ENCODE measurements around the gene SEMA5B.

SEMA5B gene

GRCh38 chr3:122945230-122945629 is 82.3 kb downstream of the SEMA5B start:
- Histone ChIP-seq H3K9ac (ENCODE audit: low read length) (no peak overlapping the region), H3F3A (ENCODE audit: insufficient read depth, low read length) (no peaks in the 10 kb centered on the region), H3K36me3 (replicated peaks; ENCODE audit: insufficient read depth, low read length) (no peaks in the 10 kb centered on the region), H3K27ac (ENCODE audit: low read length) (no peak overlapping the region), H3K4me3 (ENCODE audit: low read length) (no peak overlapping the region), H3K9me3 (replicated peaks; ENCODE audit: insufficient read depth, low read length) (no peaks in the 10 kb centered on the region), H2AFZ (ENCODE audit: low read length) (no peak overlapping the region), H3K79me2 (ENCODE audit: low read length) (no peaks in the 10 kb centered on the region), H3K4me1 (ENCODE audit: low read length) (0 out of 2 replicates have a peak, but pooled peaks cover 3% of the 10 kb centered on the region), H3K9me2 (replicated peaks; ENCODE audit: insufficient read depth, low read length) (no peaks in the 10 kb centered on the region), H4K20me1 (ENCODE audit: insufficient read depth, low read length) (no peaks in the 10 kb centered on the region), H3K27me3 (replicated peaks; ENCODE audit: insufficient read depth, low read length) (no peaks in the 10 kb centered on the region), H3K4me2 (ENCODE audit: low read depth, low read length) (no peak overlapping the region)
- no peak for DNase-seq
- TF ChIP-seq EZH2 (optimal IDR thresholded peaks at IDR 0.05; ENCODE audit: low read depth, low read length) = no peak
- no peak for TF ChIP-seq CTCF (IDR thresholded peaks at IDR 0.05; ENCODE audit: low read length)
- TF ChIP-seq EZH2phosphoT487 (IDR thresholded peaks at IDR 0.05; ENCODE audit: low read length) = no peak

- Histone ChIP-seq H3K9me3 (replicated peaks; ENCODE audit: insufficient read depth, low read length) (no peaks in the 10 kb centered on the region), H3K36me3 (replicated peaks; ENCODE audit: insufficient read depth, low read length) (no peaks in the 10 kb centered on the region), H3F3A (ENCODE audit: insufficient read depth, low read length) (no peaks in the 10 kb centered on the region), H3K27ac (ENCODE audit: low read length) (no peak overlapping the region), H3K27me3 (replicated peaks; ENCODE audit: insufficient read depth, low read length) (no peaks in the 10 kb centered on the region), H3K4me3 (ENCODE audit: low read length) (no peak overlapping the region), H4K20me1 (ENCODE audit: insufficient read depth, low read length) (no peaks in the 10 kb centered on the region), H2AFZ (ENCODE audit: low read length) (no peak overlapping the region), H3K4me1 (ENCODE audit: low read length) (0 out of 2 replicates have a peak, but pooled peaks cover 3% of the 10 kb centered on the region), H3K9ac (ENCODE audit: low read length) (no peak overlapping the region), H3K79me2 (ENCODE audit: low read length) (no peaks in the 10 kb centered on the region), H3K4me2 (ENCODE audit: low read depth, low read length) (no peak overlapping the region), H3K9me2 (replicated peaks; ENCODE audit: insufficient read depth, low read length) (no peaks in the 10 kb centered on the region)
- no peak for DNase-seq
- TF ChIP-seq CTCF (IDR thresholded peaks at IDR 0.05; ENCODE audit: low read length) = no peak
- no peak for TF ChIP-seq EZH2 (optimal IDR thresholded peaks at IDR 0.05; ENCODE audit: low read depth, low read length)
- no peak for TF ChIP-seq EZH2phosphoT487 (IDR thresholded peaks at IDR 0.05; ENCODE audit: low read length)
Measured at GRCh38 chr3:122944671-122945161, 82.8 kb downstream of the SEMA5B start.

- no peak overlapping the region for H3K27ac ChIP-seq (ENCODE audit: low read length)
- no peaks in the 10 kb centered on the region for H3F3A ChIP-seq (ENCODE audit: insufficient read depth, low read length)
- no peaks in the 10 kb centered on the region for H3K36me3 ChIP-seq (replicated peaks; ENCODE audit: insufficient read depth, low read length)
- no peaks in the 10 kb centered on the region for H4K20me1 ChIP-seq (ENCODE audit: insufficient read depth, low read length)
- DNase-seq = no peak
- H3K9ac ChIP-seq (ENCODE audit: low read length) = no peak overlapping the region
- H3K9me2 ChIP-seq (replicated peaks; ENCODE audit: insufficient read depth, low read length) = no peaks in the 10 kb centered on the region
- H3K27me3 ChIP-seq (replicated peaks; ENCODE audit: insufficient read depth, low read length) = no peaks in the 10 kb centered on the region
- no peak overlapping the region for H2AFZ ChIP-seq (ENCODE audit: low read length)
- no peak overlapping the region for H3K4me2 ChIP-seq (ENCODE audit: low read depth, low read length)
- TF ChIP-seq CTCF (IDR thresholded peaks at IDR 0.05; ENCODE audit: low read length) = no peak
- TF ChIP-seq EZH2phosphoT487 (IDR thresholded peaks at IDR 0.05; ENCODE audit: low read length) = no peak
- no peak for TF ChIP-seq EZH2 (optimal IDR thresholded peaks at IDR 0.05; ENCODE audit: low read depth, low read length)
- 0 out of 2 replicates have a peak, but pooled peaks cover 3% of the 10 kb centered on the region for H3K4me1 ChIP-seq (ENCODE audit: low read length)
- H3K9me3 ChIP-seq (replicated peaks; ENCODE audit: insufficient read depth, low read length) = no peaks in the 10 kb centered on the region
- H3K79me2 ChIP-seq (ENCODE audit: low read length) = no peaks in the 10 kb centered on the region
- H3K4me3 ChIP-seq (ENCODE audit: low read length) = no peak overlapping the region
Measured at GRCh38 chr3:122943828-122944190, 83.8 kb downstream of the SEMA5B start.

Data from MM.1S (cell line).